Lung (tissue), 12 donors: ENCODE data around the gene KCNG2. TPM values are rescaled to one million over a fixed set of nuclear protein-coding genes. Genes with fewer than 3 reads are reported as not detected.

ENCODE experiments used
- ATAC-seq: fragments of 200-7000 bp; cut with Tn5 transposase; one replicate; pipeline ENCODE4 v1.9.1; 2020; ENCODE audit warnings: moderate number of reproducible peaks; ENCODE audit not compliant: insufficient read depth, low FRiP score
- DNase-seq, 3 donors: peaks; one replicate each; pipeline ENCODE4 v3.0.0-alpha.2; 2013 to 2017
- H3K27ac ChIP-seq, 2 donors: one replicate each; pipeline ENCODE4 v1.5.1; 2013; ENCODE audit warnings: mild to moderate bottlenecking in 2 of 2, moderate library complexity in 2 of 2, control low read depth in 1 of 2, inconsistent platforms in 1 of 2, low read depth in 1 of 2, low read length in 1 of 2
- H3K27me3 ChIP-seq, 3 donors: one replicate each; pipeline ENCODE4 v1.5.1; 2013; ENCODE audit warnings: low read length in 2 of 3; ENCODE audit not compliant: control insufficient read depth in 3 of 3, insufficient read depth in 3 of 3
- H3K36me3 ChIP-seq, 4 donors: one replicate each; pipeline ENCODE4 v1.5.1; 2013; ENCODE audit warnings: low read length in 4 of 4, mild to moderate bottlenecking in 1 of 4, moderate library complexity in 1 of 4; ENCODE audit not compliant: control insufficient read depth in 4 of 4, insufficient read depth in 4 of 4
- H3K4me1 ChIP-seq, 5 donors: one replicate each; pipeline ENCODE4 v1.5.1; 2013; ENCODE audit warnings: low read length in 5 of 5, mild to moderate bottlenecking in 2 of 5, moderate library complexity in 1 of 5; ENCODE audit not compliant: control insufficient read depth in 5 of 5, insufficient read depth in 5 of 5
- H3K4me3 ChIP-seq: one replicate; pipeline ENCODE4 v1.5.1; 2013; ENCODE audit warnings: mild to moderate bottlenecking, control low read depth, moderate library complexity
- H3K9ac ChIP-seq, 2 donors: one replicate each; pipeline ENCODE4 v1.5.1; 2013; ENCODE audit warnings: low read length in 2 of 2, control low read depth in 1 of 2; ENCODE audit not compliant: insufficient read depth in 1 of 2
- H3K9me3 ChIP-seq, 4 donors: one replicate each; pipeline ENCODE4 v1.5.1; 2013; ENCODE audit warnings: low read length in 3 of 4, mild to moderate bottlenecking in 1 of 4, moderate library complexity in 1 of 4; ENCODE audit not compliant: control insufficient read depth in 4 of 4, insufficient read depth in 3 of 4
- WGBS, 2 donors: extraction: QIAGEN DNeasy Blood & Tissue Kit; methylation state at CpG; one replicate each; pipeline ENCODE4 v1.1.7; 2013; 5-methylcytosine and 5-hydroxymethylcytosine counted together
- polyA plus RNA-seq, 2 donors: library from polyadenylated mRNA; stranded (reverse); fragments of 200-250 nt; gene quantifications; one replicate each; pipeline ENCODE4 v1.2.1, GENCODE V29; 2013
- total RNA-seq, 2 donors: library from RNA; depleted of rRNA in 1 of 2; stranded (reverse); fragments of >200 nt in 1 of 2; gene quantifications; one replicate each; pipeline ENCODE4 v1.2.1, GENCODE V29; 2014 to 2021
- TF ChIP-seq, protein P1 (sequence below): IDR thresholded peaks from 2 replicates; pipeline ENCODE4 v1.5.1; 2012; ENCODE audit warnings: mild to moderate bottlenecking; ENCODE audit errors: control extremely low read depth, extremely low read depth
- donor health status: control.
- donor health status: control.
- donor health status: Bipolar disorder and iron deficiency.
- donor health status: healthy.
- donor health status: DM: yes; HTN: yes; CAD: no.

The KCNG2 gene
- total and polyA plus RNA-seq, 4 donors, result 0.16 to 1.8 (median 1.2) TPM

DNA sequence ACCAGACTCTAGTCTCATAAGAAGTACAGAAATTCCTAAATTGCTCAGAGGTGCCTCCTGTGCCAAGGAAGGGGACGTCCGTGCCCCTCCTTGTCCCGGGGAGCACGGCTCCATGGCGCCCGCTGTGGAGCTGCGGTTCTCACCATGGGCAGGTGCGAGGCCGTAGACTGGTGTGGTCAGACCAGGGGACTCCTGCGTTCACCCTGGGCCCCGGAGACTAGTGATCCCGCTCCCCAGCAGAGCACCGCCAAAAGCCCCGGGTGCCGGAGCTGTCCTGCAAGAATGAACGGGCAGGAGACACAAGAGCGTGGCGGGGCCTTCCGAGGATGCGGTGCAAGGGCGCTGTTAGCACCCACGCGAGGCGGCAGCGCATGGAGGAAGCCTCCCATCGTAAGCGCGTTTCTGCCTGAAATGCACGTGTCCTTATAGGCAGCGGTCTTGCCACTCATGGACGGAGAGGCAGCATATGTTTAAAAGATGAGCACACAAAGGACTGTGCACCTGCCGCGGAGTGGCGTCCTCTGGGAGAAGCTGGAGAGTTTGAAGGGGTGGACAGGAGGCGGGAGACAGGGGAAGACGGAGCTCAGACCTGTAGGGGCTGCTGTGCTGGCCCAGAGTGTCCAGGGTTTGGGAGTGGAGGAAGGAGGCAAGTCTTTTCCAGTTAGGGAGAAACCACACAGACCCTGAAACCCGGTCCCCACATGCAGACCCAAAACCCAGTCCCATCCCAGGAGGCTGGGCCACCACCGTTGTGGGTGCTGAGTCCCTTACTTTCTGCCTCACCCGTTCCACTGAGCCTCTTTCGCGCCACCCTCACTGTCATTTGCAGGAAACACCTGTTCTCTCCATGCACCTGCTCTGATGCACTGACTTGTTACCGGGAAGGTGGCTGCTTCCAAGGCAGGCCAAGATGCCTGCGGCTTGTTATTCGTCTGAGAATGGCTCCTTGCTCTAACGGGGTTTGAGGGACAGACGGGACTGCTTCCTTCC, 7.5 kb upstream of the KCNG2 start:
- Histone ChIP-seq H3K9me3 (peaks cover 0 to 5% (median 0%) of the 10 kb centered on the region in 4 donors), H3K27me3 (peaks cover 3 to 73% (median 34%) of the 10 kb centered on the region in 3 donors), H3K4me1 (peaks cover 0 to 12% (median 3%) of the 10 kb centered on the region in 5 donors), H3K27ac (no peak overlapping the region), H3K36me3 (no peaks in the 10 kb centered on the region), H3K9ac (no peak overlapping the region), H3K4me3 (no peak overlapping the region)
- 72 to 74% methylated on average over 46 of the region's 46 CpGs for WGBS, 2 donors
- TF ChIP-seq, protein P1, sequence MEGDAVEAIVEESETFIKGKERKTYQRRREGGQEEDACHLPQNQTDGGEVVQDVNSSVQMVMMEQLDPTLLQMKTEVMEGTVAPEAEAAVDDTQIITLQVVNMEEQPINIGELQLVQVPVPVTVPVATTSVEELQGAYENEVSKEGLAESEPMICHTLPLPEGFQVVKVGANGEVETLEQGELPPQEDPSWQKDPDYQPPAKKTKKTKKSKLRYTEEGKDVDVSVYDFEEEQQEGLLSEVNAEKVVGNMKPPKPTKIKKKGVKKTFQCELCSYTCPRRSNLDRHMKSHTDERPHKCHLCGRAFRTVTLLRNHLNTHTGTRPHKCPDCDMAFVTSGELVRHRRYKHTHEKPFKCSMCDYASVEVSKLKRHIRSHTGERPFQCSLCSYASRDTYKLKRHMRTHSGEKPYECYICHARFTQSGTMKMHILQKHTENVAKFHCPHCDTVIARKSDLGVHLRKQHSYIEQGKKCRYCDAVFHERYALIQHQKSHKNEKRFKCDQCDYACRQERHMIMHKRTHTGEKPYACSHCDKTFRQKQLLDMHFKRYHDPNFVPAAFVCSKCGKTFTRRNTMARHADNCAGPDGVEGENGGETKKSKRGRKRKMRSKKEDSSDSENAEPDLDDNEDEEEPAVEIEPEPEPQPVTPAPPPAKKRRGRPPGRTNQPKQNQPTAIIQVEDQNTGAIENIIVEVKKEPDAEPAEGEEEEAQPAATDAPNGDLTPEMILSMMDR, result no peak
- DNase-seq, result no peak
- ATAC-seq, result no peak

DNA sequence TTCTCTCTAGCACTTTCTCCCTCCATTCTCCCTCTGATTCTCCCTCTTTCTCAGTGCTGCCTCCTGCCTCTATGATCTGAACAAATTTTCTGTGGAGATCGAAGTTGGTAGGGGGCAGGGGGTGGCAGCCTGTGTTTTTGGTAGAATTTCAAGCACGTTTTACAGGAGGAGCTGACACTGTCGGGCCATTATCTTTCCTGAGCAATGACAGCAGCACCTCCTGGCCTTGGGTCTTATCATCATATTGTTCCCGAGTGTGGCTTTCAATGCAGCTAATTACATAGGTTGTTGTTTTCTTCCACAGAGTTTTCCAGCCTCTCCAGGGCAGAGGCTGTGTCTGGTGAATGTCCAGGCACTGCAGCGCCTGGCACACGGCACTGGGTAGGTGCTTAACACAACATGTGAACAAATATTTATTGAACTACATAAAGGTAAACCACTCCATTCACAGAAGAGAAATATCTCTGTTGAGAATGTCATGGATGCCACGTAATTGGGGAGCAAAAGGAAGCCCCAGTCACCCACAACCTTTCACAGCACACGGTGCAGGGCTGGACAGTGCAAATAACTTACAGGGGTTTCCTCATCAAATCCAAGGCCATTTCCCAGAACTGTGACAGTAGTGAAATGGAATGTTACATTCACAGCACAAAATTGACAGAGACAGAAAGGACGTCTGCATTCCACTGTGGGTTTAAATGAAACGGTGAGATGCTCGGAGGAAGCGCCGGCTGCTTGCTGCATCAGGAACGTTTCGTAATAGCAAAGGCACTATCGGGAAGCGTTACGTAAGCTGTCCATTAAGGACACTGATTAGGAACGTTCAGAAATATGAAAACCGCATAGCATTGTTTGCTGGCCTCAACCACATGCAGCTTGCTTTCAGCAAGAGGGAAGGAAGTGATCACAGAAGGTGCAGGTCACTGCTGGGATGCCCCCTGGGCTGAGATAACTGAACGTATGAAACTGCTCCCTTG, 6.5 kb upstream of the KCNG2 start:
- Histone ChIP-seq H3K4me1 (peaks cover 0 to 12% (median 3%) of the 10 kb centered on the region in 5 donors), H3K27ac (peak overlapping the region in 1 of 2 donors; percentile 55), H3K9me3 (peaks cover 0 to 5% (median 0%) of the 10 kb centered on the region in 4 donors), H3K27me3 (peaks cover 0 to 75% (median 39%) of the 10 kb centered on the region in 3 donors), H3K36me3 (no peaks in the 10 kb centered on the region), H3K9ac (no peak overlapping the region), H3K4me3 (no peak overlapping the region)
- WGBS, 2 donors, result 9 to 11% methylated on average over 21 of the region's 21 CpGs
- peak; percentile 80 for ATAC-seq
- peak; percentile 67 to 91 (median 81) for DNase-seq
- TF ChIP-seq, protein P1, result no peak

DNA sequence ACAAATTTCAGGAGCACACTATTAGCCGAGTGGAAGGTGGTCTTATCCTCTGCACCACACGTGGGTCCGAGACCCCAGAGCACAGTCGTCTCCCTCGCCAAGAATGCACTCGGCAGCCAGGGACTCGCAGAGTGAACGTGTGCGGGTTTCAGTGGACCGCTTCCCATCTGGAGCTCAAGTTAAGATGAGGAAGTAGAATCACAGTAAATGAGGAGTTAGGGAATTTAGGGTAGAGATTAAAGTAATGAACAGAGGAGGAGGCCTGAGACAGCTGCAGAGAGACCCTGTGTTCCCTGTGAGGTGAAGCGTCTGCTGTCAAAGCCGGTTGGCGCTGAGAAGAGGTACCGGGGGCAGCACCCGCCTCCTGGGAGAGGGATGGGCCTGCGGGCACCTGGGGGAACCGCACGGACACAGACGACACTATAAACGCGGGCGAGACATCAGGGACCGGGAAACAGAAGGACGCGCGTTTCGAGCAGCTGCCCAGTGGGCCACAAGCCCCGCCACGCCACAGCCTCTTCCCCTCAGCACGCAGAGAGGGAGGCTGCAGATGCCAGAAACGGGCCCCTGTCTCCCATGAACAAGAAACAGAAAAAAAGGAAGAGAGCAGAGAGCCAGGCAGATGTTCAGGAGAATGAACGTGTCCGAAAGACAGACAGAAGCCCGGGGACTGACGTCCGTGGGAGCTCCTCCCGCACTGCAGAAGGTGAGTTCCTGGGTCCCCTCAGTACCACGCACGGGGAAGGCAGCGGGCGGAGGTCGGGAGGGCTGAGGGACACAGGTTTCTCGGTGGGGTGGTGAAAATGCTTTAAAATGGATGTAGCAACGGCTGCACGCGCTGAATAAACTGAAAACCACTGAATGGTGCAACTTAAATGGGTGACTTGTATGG, 5.4 kb upstream of the KCNG2 start:
- Histone ChIP-seq H3K36me3 (no peaks in the 10 kb centered on the region), H3K9me3 (peaks cover 0 to 7% (median 0%) of the 10 kb centered on the region in 4 donors), H3K27ac (peak overlapping the region in 1 of 2 donors; percentile 44), H3K4me1 (peaks cover 0 to 12% (median 3%) of the 10 kb centered on the region in 5 donors), H3K27me3 (peaks cover under 1 to 74% (median 39%) of the 10 kb centered on the region in 3 donors), H3K4me3 (no peak overlapping the region), H3K9ac (no peak overlapping the region)
- TF ChIP-seq, protein P1, result no peak
- 37 to 67% methylated on average over 46 of the region's 46 CpGs for WGBS, 2 donors
- DNase-seq (no peak), ATAC-seq (no peak)
